ENCODE data around the gene G3BP1. TPM values are rescaled to one million over a fixed set of nuclear protein-coding genes. Genes with fewer than 3 reads are reported as not detected.
"Not testable (repeated sequence)": the region's sequence is repeated elsewhere in the genome, so short reads cannot be mapped to it uniquely, and the experiment has no call there.

G3BP1 gene
- total RNA-seq, 4 donors from 2014 or later = 111 to 116 (median 113) TPM

GRCh38 chr5:151847871-151848270, 76.1 kb downstream of the G3BP1 start:
- Histone ChIP-seq H3K27ac (no peak overlapping the region), H3K36me3 (no peaks in the 10 kb centered on the region), H3K4me1 (no peaks in the 10 kb centered on the region), H3K9me3 (no peaks in the 10 kb centered on the region), H3K27me3 (no peaks in the 10 kb centered on the region), H3K4me3 (no peak overlapping the region)
- no peak for DNase-seq (ENCODE audit: low spot score in 2 of 2)
- 70% methylated on average over 1 of the region's 1 CpG for WGBS
- TF ChIP-seq POLR2A (IDR thresholded peaks at IDR 0.05) (no peak), EP300 (IDR thresholded peaks at IDR 0.05) (no peak), CTCF (IDR thresholded peaks at IDR 0.05) (no peak), POLR2AphosphoS5 (IDR thresholded peaks at IDR 0.05) (no peak)

- 91% methylated on average over 4 of the region's 4 CpGs for WGBS
- TF ChIP-seq CTCF (IDR thresholded peaks at IDR 0.05) (no peak), POLR2A (IDR thresholded peaks at IDR 0.05) (no peak), POLR2AphosphoS5 (IDR thresholded peaks at IDR 0.05) (no peak), EP300 (IDR thresholded peaks at IDR 0.05) (no peak)
Observed at GRCh38 chr5:151855701-151856100, 83.9 kb downstream of the G3BP1 start.

GRCh38 chr5:151856861-151857260, 85.1 kb downstream of the G3BP1 start:
- WGBS = 92% methylated on average over 5 of the region's 5 CpGs
- Histone ChIP-seq H3K9me3 (no peaks in the 10 kb centered on the region), H3K27ac (no peak overlapping the region), H3K4me1 (no peaks in the 10 kb centered on the region), H3K36me3 (no peaks in the 10 kb centered on the region), H3K27me3 (no peaks in the 10 kb centered on the region), H3K4me3 (no peak overlapping the region)
- TF ChIP-seq EP300 (IDR thresholded peaks at IDR 0.05) = no peak
- no peak for TF ChIP-seq POLR2A (IDR thresholded peaks at IDR 0.05)
- TF ChIP-seq CTCF (IDR thresholded peaks at IDR 0.05) = no peak
- no peak for TF ChIP-seq POLR2AphosphoS5 (IDR thresholded peaks at IDR 0.05)
- DNase-seq (ENCODE audit: low spot score in 2 of 2) = no peak

More at GRCh38 chr5:151855701-151856100, 83.9 kb downstream of the G3BP1 start:
- no peaks in the 10 kb centered on the region for H3K9me3 ChIP-seq
- no peak for DNase-seq (ENCODE audit: low spot score in 2 of 2)
- H3K27ac ChIP-seq = no peak overlapping the region
- no peak overlapping the region for H3K4me3 ChIP-seq
- H3K4me1 ChIP-seq = no peaks in the 10 kb centered on the region
- H3K36me3 ChIP-seq = no peaks in the 10 kb centered on the region
- no peaks in the 10 kb centered on the region for H3K27me3 ChIP-seq

GRCh38 chr5:151860867-151861266, 89.1 kb downstream of the G3BP1 start:
- H3K9me3 ChIP-seq; H3K4me1 ChIP-seq; H3K27me3 ChIP-seq; H3K4me3 ChIP-seq; H3K27ac ChIP-seq; H3K36me3 ChIP-seq; DNase-seq (ENCODE audit: low spot score in 2 of 2): not testable (repeated sequence)
- WGBS = 90% methylated on average over 3 of the region's 4 CpGs

Other genes starting within 250 kb of the G3BP1 start
- gene FAT2, start 180.6 kb upstream of the G3BP1 start, total RNA-seq = 100 to 1,000 TPM; 107 to 205 (median 164) TPM
- 100 to 1,000 TPM; 265 to 337 (median 270) TPM for gene SPARC, start 85.0 kb upstream of the G3BP1 start, total RNA-seq
- gene ATOX1, start 13.3 kb upstream of the G3BP1 start, total RNA-seq = 100 to 1,000 TPM in 1 of 4 donors, 10 to 100 TPM in 3; 59.0 to 185 (median 92.1) TPM
- gene GLRA1, start 152.9 kb downstream of the G3BP1 start, total RNA-seq = not detected